PC-3 (cell line): ENCODE results near the gene NSFL1C. TPM values are rescaled to one million over a fixed set of nuclear protein-coding genes. Genes with fewer than 3 reads are reported as not detected.

Source experiments
- ATAC-seq: fragments of 200-7000 bp; cut with Tn5 transposase; 2 replicates; pipeline ENCODE4 v1.9.1; 2020; ENCODE audit warnings: mild to moderate bottlenecking, moderate library complexity
- BruUV-seq: library from RNA; stranded (reverse); fragments of 400-500 nt; replicated peaks from 2 replicates; lab custom pipeline; 2021; lab: Mats Ljungman, UMichigan
- CTCF ChIA-PET: fragments of 300-600 bp; sonication (Branson Sonifier 250); formaldehyde crosslinking; loops from one replicate; lab custom pipeline; 2022; ENCODE audit warnings: antibody characterized with exemption; lab: Charles Lee
- POLR2A ChIA-PET: fragments of 300-600 bp; sonication (Branson Sonifier 250); formaldehyde crosslinking; loops from one replicate; lab custom pipeline; 2022; ENCODE audit warnings: antibody characterized with exemption; ENCODE audit not compliant: unreplicated experiment; lab: Charles Lee
- DNase-seq: peaks from one replicate; pipeline ENCODE4 v3.0.0-alpha.2; 2015
- H2AFZ ChIP-seq: fragments of 300-600 bp; sonication (generic); 2 replicates; pipeline ENCODE4 v1.6.0; 2016; ENCODE audit warnings: antibody characterized with exemption, low read length
- H3F3A ChIP-seq: fragments of 300-600 bp; sonication (generic); one replicate; pipeline ENCODE4 v1.6.0; 2017; ENCODE audit warnings: antibody characterized with exemption, low read length, control low read depth, mild to moderate bottlenecking; ENCODE audit not compliant: unreplicated experiment
- H3K27ac ChIP-seq: fragments of 300-600 bp; sonication (generic); 2 replicates; pipeline ENCODE4 v1.5.1; 2016; ENCODE audit warnings: mild to moderate bottlenecking, low read length
- H3K27me3 ChIP-seq: fragments of 300-600 bp; sonication (generic); 2 replicates; pipeline ENCODE4 v1.6.1; 2016; ENCODE audit warnings: low read length, mixed read lengths
- H3K36me3 ChIP-seq: fragments of 300-600 bp; sonication (generic); 2 replicates; pipeline ENCODE4 v1.6.1; 2016; ENCODE audit warnings: low read depth, mixed run types, low read length, mixed read lengths
- H3K4me1 ChIP-seq: fragments of 300-600 bp; sonication (generic); 2 replicates; pipeline ENCODE4 v1.5.1; 2016; ENCODE audit warnings: low read length; ENCODE audit not compliant: insufficient read depth
- H3K4me2 ChIP-seq: fragments of 300-600 bp; sonication (generic); 2 replicates; pipeline ENCODE4 v1.6.0; 2016; ENCODE audit warnings: low read length
- H3K4me3 ChIP-seq: fragments of 300-600 bp; sonication (generic); 2 replicates; pipeline ENCODE4 v1.5.1; 2016; ENCODE audit warnings: mild to moderate bottlenecking, low read length, mixed read lengths
- H3K79me2 ChIP-seq: fragments of 300-600 bp; sonication (generic); 2 replicates; pipeline ENCODE4 v1.6.1; 2017; ENCODE audit warnings: low read length, mixed read lengths
- H3K9ac ChIP-seq: fragments of 300-600 bp; sonication (generic); 2 replicates; pipeline ENCODE4 v1.6.0; 2016; ENCODE audit warnings: mild to moderate bottlenecking, low read length
- H3K9me2 ChIP-seq: fragments of 300-600 bp; sonication (generic); replicated peaks from 2 replicates; pipeline ENCODE4 v1.6.1; 2016; ENCODE audit warnings: mixed run types, low read length, mixed read lengths
- H3K9me3 ChIP-seq: fragments of 300-600 bp; sonication (generic); 2 replicates; pipeline ENCODE4 v1.6.1; 2016; ENCODE audit warnings: low read length, mixed read lengths
- H4K20me1 ChIP-seq: fragments of 300-600 bp; sonication (generic); 2 replicates; pipeline ENCODE4 v1.6.1; 2016; ENCODE audit warnings: low read length, mixed read lengths
- CTCF ChIP-seq: fragments of 300-600 bp; sonication (generic); conservative IDR thresholded peaks from 2 replicates; pipeline ENCODE4 v1.5.1; 2017; ENCODE audit warnings: antibody characterized with exemption, low read depth, mild to moderate bottlenecking, low read length
- EZH2 ChIP-seq: fragments of 300-600 bp; sonication (generic); IDR thresholded peaks from one replicate; pipeline ENCODE4 v1.6.1; 2017; ENCODE audit warnings: antibody characterized with exemption, mild to moderate bottlenecking, low read length; ENCODE audit not compliant: unreplicated experiment
- EZH2phosphoT487 ChIP-seq: fragments of 300-600 bp; sonication (generic); IDR thresholded peaks from 2 replicates; pipeline ENCODE4 v1.6.1; 2018; ENCODE audit warnings: mild to moderate bottlenecking, antibody characterized with exemption, low read length, borderline replicate concordance
- intact Hi-C: fragments of 100-400 bp; cut with micrococcal nuclease; formaldehyde crosslinking; loops from 2 replicates; pipeline ENCODE4 v1.9.0; 2023
- total RNA-seq: library from RNA; depleted of rRNA; stranded (reverse); fragments of >200 nt; gene quantifications from 2 replicates; pipeline ENCODE4 v1.2.3, GENCODE V29; 2014

NSFL1C gene
- total RNA-seq, 1 experiment from 2014 or later = 170 TPM

GRCh38 chr20:1422753-1423152 is 43.9 kb downstream of the NSFL1C start:
- BruUV-seq = no TSS peak
- Histone ChIP-seq H3K9me3 (no peaks in the 10 kb centered on the region), H3K4me3 (no peak overlapping the region), H3K9me2 (no peaks in the 10 kb centered on the region), H3K79me2 (no peaks in the 10 kb centered on the region), H3K4me1 (peaks cover 27% of the 10 kb centered on the region), H3F3A (no peaks in the 10 kb centered on the region), H3K36me3 (no peaks in the 10 kb centered on the region), H4K20me1 (no peaks in the 10 kb centered on the region), H3K27me3 (no peaks in the 10 kb centered on the region), H3K4me2 (no peak overlapping the region), H3K27ac (no peak overlapping the region), H2AFZ (no peak overlapping the region), H3K9ac (no peak overlapping the region)
- DNase-seq = peak; percentile 48
- TF ChIP-seq EZH2phosphoT487 (no peak), EZH2 (no peak), CTCF (no peak)
- CTCF ChIA-PET = no interaction called here
- POLR2A ChIA-PET = no interaction called here
- peak; percentile 10; the same call in 1 of the 2 replicates for ATAC-seq
- intact Hi-C loops = no loop called here

- no peak for TF ChIP-seq EZH2
- no peak for TF ChIP-seq CTCF
- no peak for TF ChIP-seq EZH2phosphoT487
- DNase-seq (no peak), ATAC-seq (no peak)
- intact Hi-C loops = no loop called here
- ChIA-PET CTCF (no interaction called here), POLR2A (no interaction called here)
- Histone ChIP-seq H3K9me2 (no peaks in the 10 kb centered on the region), H3K9me3 (no peaks in the 10 kb centered on the region), H3K4me3 (no peak overlapping the region), H4K20me1 (no peaks in the 10 kb centered on the region), H3K27me3 (no peaks in the 10 kb centered on the region), H3K79me2 (no peaks in the 10 kb centered on the region), H3K4me2 (no peak overlapping the region), H3K36me3 (no peaks in the 10 kb centered on the region), H3F3A (peaks cover 4% of the 10 kb centered on the region), H3K9ac (no peak overlapping the region), H3K4me1 (peaks cover 52% of the 10 kb centered on the region), H3K27ac (no peak overlapping the region), H2AFZ (no peak overlapping the region)
- no TSS peak for BruUV-seq
Observed at GRCh38 chr20:1420066-1420465, 46.6 kb downstream of the NSFL1C start.

GRCh38 chr20:1418350-1418749 is 48.3 kb downstream of the NSFL1C start:
- POLR2A ChIA-PET = no interaction called here
- Histone ChIP-seq H3K4me2 (peak overlapping the region; percentile 20), H3K9me3 (no peaks in the 10 kb centered on the region), H2AFZ (no peak overlapping the region), H3K79me2 (no peaks in the 10 kb centered on the region), H3K27me3 (no peaks in the 10 kb centered on the region), H3F3A (peaks cover 9% of the 10 kb centered on the region), H3K4me1 (peaks cover 63% of the 10 kb centered on the region), H3K4me3 (no peak overlapping the region), H3K27ac (peak overlapping the region; percentile 81), H4K20me1 (no peaks in the 10 kb centered on the region), H3K9me2 (no peaks in the 10 kb centered on the region), H3K36me3 (no peaks in the 10 kb centered on the region), H3K9ac (no peak overlapping the region)
- DNase-seq (peak; percentile 74), ATAC-seq (peak; percentile 7)
- CTCF ChIA-PET = no interaction called here
- TF ChIP-seq CTCF (no peak), EZH2phosphoT487 (no peak), EZH2 (no peak)
- BruUV-seq = no TSS peak
- intact Hi-C loops = loop anchor here (5.0 kb wide), 1 partner anchor 36 kb away; no protein-coding TSS in a partner anchor
